Bronchial epithelial cell (primary cell): ENCODE results near the gene CFAP65. TPM values are rescaled to one million over a fixed set of nuclear protein-coding genes. Genes with fewer than 3 reads are reported as not detected.

Experiments used
- DNase-seq: peaks from one replicate; pipeline ENCODE4 v3.0.0-alpha.2; 2010; ENCODE audit warnings: low read depth
- FAIRE-seq: peaks from 2 replicates; lab custom pipeline; 2011; peaks lifted over from hg19 to GRCh38; lab: Jason Lieb, UNC
- H3K27me3 ChIP-seq: 2 replicates; pipeline ENCODE4 v1.5.1; 2011; ENCODE audit warnings: low read length; ENCODE audit not compliant: control insufficient read depth, insufficient read depth
- H3K36me3 ChIP-seq: 2 replicates; pipeline ENCODE4 v1.5.1; 2011; ENCODE audit warnings: low read length; ENCODE audit not compliant: control insufficient read depth, insufficient read depth
- H3K4me3 ChIP-seq: 2 replicates; pipeline ENCODE4 v1.5.1; 2011; ENCODE audit warnings: mild to moderate bottlenecking, low read depth, low read length, control low read depth
- total RNA-seq: library from RNA; depleted of rRNA; stranded (reverse); fragments of >200 nt; gene quantifications from 2 replicates; pipeline ENCODE4 v1.2.1, GENCODE V29; 2014
- TF ChIP-seq, protein P1 (sequence below): IDR thresholded peaks from 2 replicates; pipeline ENCODE4 v1.5.1; 2011; ENCODE audit warnings: mild to moderate bottlenecking, moderate library complexity, low read length, control low read depth, inconsistent platforms; ENCODE audit not compliant: insufficient read depth, severe bottlenecking

CFAP65 gene
- total RNA-seq, 1 donor from 2014 or later, result not detected

DNA sequence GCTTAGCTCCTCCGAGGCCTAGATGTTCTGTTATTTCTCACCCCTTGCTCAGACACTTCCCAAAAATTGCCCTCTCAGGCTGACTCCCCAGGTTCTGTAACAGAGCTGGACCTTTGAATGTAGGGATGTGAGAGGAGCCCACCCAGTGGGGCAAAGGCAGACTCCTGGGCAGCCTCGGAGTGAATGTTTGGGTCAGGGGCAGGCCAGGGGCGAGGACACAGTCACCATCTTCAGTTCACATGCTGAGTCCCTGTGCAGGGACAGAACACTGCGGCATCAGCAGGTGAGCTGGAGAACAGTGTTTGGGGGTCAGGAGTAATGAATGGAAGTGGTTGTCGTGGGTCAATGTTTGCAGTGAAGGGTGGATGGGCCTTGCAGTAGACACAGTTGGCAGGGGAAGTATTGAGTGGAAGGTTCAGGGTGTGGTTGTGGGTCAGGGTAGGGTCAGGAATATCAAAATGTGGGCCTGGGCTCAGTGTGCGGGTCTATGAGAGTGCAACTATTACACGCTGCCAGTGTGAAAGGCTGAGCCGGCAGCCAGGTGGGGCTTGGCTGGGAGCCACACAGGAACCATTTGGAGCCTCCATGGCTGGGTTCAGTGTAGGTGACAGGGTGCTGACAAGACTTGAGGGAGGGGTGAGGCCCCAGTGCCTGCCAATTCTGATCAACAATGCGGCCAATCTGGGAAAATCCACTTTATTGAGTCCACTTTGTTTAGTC, 15.0 kb upstream of the CFAP65 start:
- H3K27me3 ChIP-seq, result peaks cover 45% of the 10 kb centered on the region
- no peaks in the 10 kb centered on the region for H3K36me3 ChIP-seq
- FAIRE-seq (no peak), DNase-seq (no peak)
- TF ChIP-seq, protein P1, sequence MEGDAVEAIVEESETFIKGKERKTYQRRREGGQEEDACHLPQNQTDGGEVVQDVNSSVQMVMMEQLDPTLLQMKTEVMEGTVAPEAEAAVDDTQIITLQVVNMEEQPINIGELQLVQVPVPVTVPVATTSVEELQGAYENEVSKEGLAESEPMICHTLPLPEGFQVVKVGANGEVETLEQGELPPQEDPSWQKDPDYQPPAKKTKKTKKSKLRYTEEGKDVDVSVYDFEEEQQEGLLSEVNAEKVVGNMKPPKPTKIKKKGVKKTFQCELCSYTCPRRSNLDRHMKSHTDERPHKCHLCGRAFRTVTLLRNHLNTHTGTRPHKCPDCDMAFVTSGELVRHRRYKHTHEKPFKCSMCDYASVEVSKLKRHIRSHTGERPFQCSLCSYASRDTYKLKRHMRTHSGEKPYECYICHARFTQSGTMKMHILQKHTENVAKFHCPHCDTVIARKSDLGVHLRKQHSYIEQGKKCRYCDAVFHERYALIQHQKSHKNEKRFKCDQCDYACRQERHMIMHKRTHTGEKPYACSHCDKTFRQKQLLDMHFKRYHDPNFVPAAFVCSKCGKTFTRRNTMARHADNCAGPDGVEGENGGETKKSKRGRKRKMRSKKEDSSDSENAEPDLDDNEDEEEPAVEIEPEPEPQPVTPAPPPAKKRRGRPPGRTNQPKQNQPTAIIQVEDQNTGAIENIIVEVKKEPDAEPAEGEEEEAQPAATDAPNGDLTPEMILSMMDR, result no peak
- H3K4me3 ChIP-seq, result no peak overlapping the region

DNA sequence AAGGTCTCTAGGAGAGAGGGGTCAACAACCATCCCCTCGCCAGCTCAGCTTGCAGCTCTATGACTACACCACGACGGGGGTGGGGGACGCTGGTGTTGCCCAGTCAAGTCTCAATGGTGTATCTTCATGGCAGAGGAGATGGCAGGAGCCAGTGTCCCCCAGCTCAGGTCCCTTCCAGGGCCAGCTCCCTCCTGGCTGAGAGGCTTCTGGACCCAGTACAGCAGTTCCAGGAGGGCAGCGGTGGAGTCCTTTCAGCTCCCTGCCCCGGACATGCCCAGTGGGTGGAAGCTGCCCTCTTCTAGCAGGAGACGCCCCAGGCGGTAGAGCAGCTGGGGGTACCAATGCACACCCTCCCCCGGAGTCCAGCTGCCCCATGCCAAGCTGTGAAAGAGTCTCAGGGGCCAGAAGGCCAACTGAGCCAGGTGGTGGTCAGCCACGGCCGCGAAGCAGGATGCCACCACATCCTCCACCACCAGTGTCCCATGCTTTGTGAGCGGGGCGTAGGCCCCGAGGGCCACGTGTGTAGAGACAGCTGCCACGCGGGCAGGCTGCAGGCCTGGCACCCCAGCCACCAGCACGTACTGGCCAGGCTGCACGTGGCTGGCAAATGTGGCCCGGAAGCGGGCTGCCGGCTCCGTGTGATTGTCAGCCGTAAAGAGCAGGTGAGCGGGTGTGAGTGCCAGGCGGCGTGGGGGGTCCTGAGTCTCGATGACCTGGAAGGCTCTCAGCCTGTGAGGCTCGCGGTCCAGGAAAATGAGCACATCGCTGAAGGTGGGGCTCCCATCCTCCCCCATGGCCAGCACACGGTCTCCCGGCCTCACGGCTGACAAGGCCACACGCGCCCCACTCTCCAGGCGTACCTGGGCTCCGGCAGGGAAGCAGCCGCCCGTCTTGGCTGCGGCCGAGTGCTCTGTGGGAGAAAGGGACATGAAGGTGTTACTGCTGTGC, 13.9 kb upstream of the CFAP65 start:
- no peak overlapping the region for H3K4me3 ChIP-seq

DNA sequence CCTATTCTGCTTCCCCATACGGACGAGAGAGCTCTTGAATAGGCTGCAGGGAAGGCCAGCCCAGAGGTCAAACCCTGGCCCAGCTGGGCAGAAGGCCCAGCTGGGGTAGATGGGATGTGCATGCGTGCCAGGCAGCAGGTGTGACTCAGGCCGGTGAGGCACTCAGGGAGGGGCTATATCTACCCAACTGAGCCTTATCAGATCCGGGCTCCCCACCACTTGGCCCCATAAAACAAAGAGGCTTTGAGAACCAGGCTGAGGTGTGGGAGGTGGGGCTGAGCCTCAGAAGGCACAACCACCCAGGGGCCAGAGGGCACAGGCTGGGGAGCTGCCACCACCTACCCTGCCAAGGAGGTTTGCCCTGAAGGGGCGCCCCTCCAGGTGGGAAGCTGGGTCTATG, 8.0 kb upstream of the CFAP65 start:
- H3K27me3 ChIP-seq, result peaks cover 3% of the 10 kb centered on the region
- no peak for DNase-seq
- TF ChIP-seq, protein P1, result no peak
- no peak overlapping the region for H3K4me3 ChIP-seq
- no peaks in the 10 kb centered on the region for H3K36me3 ChIP-seq
- FAIRE-seq, result no peak

More for the DNA sequence above, 13.9 kb upstream of the CFAP65 start:
- no peaks in the 10 kb centered on the region for H3K36me3 ChIP-seq
- FAIRE-seq, result no peak
- DNase-seq, result no peak
- TF ChIP-seq, protein P1, result no peak
- peaks cover 42% of the 10 kb centered on the region for H3K27me3 ChIP-seq

DNA sequence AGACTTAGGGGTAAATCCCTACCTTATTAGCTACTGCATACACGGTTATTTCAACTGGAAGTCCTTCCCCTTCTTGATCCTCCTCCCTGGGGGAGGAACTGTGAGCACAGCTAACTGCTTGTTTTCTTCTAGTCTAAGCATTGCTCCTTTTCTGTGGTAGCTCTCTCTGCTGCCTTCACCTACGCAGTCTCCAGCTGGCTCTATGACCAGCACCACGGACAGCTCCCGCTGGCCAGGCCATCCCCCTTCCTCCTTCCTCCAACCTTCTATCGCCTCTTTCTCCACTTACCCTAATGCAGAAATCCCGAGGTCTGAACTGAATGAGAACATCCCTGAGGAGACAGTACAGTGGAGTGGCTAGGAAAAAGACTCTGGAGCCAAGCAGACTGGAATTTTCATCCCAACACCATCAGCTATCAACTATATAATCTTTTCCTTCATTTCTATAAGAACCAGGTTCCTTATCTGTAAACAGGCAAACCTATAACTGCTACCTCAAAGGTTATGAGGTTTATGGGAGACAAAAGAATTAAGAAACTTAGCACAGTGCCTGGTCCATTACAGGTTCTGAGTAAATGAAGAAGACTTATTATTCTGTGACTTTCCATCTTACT, 4.7 kb upstream of the CFAP65 start:
- TF ChIP-seq, protein P1, result no peak
- H3K36me3 ChIP-seq, result no peaks in the 10 kb centered on the region
- FAIRE-seq (peak; percentile 89), DNase-seq (peak; percentile 18)
- H3K4me3 ChIP-seq, result no peak overlapping the region
- no peaks in the 10 kb centered on the region for H3K27me3 ChIP-seq

DNA sequence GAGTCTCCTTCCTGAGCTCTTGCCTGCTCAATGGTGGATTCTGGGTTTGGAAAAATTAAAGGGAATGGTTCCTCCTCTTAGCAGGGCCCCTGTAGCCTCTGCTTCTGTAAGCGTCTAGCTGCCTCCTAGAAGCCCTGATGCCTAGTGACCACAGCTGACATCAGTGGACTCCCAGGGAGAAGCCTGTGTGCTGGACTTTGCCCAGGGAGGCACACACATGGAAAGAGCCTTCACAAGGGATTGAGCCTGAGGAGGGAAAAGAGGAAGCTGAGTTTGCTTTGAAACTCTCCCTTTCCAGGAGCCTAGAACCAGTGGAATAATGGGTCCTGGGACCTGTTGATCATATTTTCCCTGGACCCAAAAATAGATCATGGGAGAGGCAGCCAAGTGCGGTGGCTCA, 1.4 kb upstream of the CFAP65 start:
- Histone ChIP-seq H3K27me3 (peaks cover 4% of the 10 kb centered on the region), H3K36me3 (no peaks in the 10 kb centered on the region), H3K4me3 (no peak overlapping the region)
- TF ChIP-seq, protein P1, result no peak
- no peak for FAIRE-seq
- no peak for DNase-seq
